Erythroblast (primary cell): ENCODE measurements around the gene DOC2B.
"Not testable (repeated sequence)": the region's sequence is repeated elsewhere in the genome, so short reads cannot be mapped to it uniquely, and the experiment has no call there.

Source experiments
- GATA1 ChIP-seq: IDR thresholded peaks from 2 replicates; pipeline ENCODE4 v1.6.1; 2011; ENCODE audit warnings: low read depth, mild to moderate bottlenecking, control low read depth, low read length, moderate library complexity
- POLR2A ChIP-seq: IDR thresholded peaks from 2 replicates; pipeline ENCODE4 v1.6.1; 2011; ENCODE audit warnings: mild to moderate bottlenecking, low read length

DNA sequence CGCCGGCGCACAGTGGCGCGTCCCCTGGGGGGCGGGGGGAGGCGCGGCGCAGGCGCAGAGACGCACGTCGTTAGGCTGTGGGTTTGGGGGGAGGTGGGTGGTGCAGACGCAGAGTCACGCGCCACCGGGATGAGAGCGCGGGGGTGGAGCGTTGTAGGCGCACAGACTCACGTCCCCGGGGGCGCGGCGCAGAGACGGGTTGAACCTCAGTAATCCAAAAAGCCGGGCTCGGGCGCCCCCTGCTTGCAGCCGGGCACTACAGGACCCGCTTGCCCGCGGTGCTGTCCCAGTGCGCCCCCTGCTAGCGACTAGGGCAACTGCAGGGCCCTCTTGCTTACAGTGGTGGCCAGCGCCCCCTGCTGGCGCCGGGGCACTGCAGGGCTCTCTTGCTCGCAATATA, 47.5 kb downstream of the DOC2B start:
- not testable (repeated sequence) for TF ChIP-seq POLR2A, GATA1
